ENCODE measurements around the gene ANXA10. TPM values are rescaled to one million over a fixed set of nuclear protein-coding genes. Genes with fewer than 3 reads are reported as not detected.

ANXA10 gene
- total and polyA plus RNA-seq, 2 experiments from 2014 or later = not detected

DNA sequence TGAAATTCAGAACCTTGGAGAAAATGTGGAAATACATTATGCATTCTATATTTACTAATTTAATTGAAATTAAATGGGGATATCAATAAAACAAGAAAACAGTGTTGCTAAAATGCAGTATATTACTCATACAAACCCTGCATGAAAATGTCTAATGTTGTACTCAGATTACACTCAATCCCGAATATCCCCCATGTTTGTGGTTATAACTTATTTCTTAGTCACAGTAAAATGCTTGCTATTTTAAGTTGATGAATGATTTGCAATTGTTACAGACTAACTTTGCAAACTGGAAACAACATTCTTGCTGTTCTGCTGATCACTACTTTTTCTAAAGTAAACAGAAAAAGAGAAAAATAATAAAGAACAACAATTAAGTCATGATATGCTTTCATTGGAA is 33.1 kb upstream of the ANXA10 start:
- TF ChIP-seq, protein P1, sequence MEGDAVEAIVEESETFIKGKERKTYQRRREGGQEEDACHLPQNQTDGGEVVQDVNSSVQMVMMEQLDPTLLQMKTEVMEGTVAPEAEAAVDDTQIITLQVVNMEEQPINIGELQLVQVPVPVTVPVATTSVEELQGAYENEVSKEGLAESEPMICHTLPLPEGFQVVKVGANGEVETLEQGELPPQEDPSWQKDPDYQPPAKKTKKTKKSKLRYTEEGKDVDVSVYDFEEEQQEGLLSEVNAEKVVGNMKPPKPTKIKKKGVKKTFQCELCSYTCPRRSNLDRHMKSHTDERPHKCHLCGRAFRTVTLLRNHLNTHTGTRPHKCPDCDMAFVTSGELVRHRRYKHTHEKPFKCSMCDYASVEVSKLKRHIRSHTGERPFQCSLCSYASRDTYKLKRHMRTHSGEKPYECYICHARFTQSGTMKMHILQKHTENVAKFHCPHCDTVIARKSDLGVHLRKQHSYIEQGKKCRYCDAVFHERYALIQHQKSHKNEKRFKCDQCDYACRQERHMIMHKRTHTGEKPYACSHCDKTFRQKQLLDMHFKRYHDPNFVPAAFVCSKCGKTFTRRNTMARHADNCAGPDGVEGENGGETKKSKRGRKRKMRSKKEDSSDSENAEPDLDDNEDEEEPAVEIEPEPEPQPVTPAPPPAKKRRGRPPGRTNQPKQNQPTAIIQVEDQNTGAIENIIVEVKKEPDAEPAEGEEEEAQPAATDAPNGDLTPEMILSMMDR (IDR thresholded peaks at IDR 0.05; ENCODE audit: low read depth, low read length) = no peak
- H3K27me3 ChIP-seq = no peaks in the 10 kb centered on the region
- peak in 1 of 2 donors; percentile 33 for DNase-seq (ENCODE audit: low read depth in 1 of 2, low spot score in 1 of 2)
- no peak overlapping the region for H3K27ac ChIP-seq
- no peak overlapping the region for H3K4me3 ChIP-seq
- no peaks in the 10 kb centered on the region for H3K36me3 ChIP-seq
- H3K9me3 ChIP-seq (ENCODE audit: low read depth) = no peaks in the 10 kb centered on the region
- H3K4me1 ChIP-seq (ENCODE audit: low read depth) = no peaks in the 10 kb centered on the region

GRCh38 chr4:168063031-168063430 is 29.3 kb upstream of the ANXA10 start:
- Histone ChIP-seq H3K9me3 (ENCODE audit: low read depth) (no peaks in the 10 kb centered on the region), H3K36me3 (no peaks in the 10 kb centered on the region), H3K4me3 (no peak overlapping the region), H3K4me1 (ENCODE audit: low read depth) (no peaks in the 10 kb centered on the region), H3K27me3 (no peaks in the 10 kb centered on the region), H3K27ac (no peak overlapping the region)
- DNase-seq (ENCODE audit: low read depth in 1 of 2, low spot score in 1 of 2) = peak in 1 of 2 donors; percentile 3
- TF ChIP-seq, protein P1 (IDR thresholded peaks at IDR 0.05; ENCODE audit: low read depth, low read length) = no peak

DNA sequence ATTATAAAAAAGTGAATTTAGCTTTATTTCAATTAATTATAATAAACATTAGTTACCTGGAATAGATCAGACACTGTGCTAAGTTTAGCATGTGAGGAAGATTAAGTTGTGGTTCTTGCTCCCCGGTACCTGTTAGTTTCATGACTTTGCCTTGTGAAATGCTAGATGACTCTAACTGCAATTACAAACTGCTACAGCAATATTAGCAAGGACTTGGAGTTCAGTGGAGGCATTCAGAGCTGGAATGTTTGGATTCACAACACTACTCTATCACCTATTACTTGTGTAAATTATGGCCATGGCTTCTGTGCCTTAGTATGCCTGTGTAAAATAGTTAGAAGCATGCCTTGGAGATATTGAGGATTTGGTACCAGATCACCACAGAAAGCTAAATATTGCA is 21.4 kb upstream of the ANXA10 start:
- Histone ChIP-seq H3K27ac (no peak overlapping the region), H3K27me3 (no peaks in the 10 kb centered on the region), H3K36me3 (no peaks in the 10 kb centered on the region), H3K4me3 (no peak overlapping the region), H3K9me3 (ENCODE audit: low read depth) (no peaks in the 10 kb centered on the region), H3K4me1 (ENCODE audit: low read depth) (no peaks in the 10 kb centered on the region)
- DNase-seq (ENCODE audit: low read depth in 1 of 2, low spot score in 1 of 2) = peak in 1 of 2 donors; percentile 2
- TF ChIP-seq, protein P1 (IDR thresholded peaks at IDR 0.05; ENCODE audit: low read depth, low read length) = no peak

DNA sequence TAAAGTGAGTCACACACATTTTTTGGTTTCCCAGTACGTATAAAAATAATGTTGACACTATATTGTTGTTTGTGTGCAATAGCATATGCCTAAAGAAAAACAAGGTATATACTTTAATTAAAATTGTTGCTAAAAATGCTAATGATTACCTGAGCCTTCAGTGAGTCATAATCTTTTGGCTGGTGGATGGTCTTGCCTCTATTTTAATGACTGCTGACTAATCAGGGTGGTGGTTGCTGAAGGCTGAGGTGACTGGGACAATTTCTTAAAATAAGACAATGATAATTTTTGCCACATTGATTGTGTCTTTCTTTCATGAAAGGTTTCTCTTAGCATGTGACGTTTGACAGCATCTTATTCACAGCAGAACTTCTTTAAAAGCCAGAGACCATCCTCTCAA is 21.0 kb upstream of the ANXA10 start:
- no peak for DNase-seq (ENCODE audit: low read depth in 1 of 2, low spot score in 1 of 2)
- Histone ChIP-seq H3K36me3 (no peaks in the 10 kb centered on the region), H3K27me3 (no peaks in the 10 kb centered on the region), H3K27ac (no peak overlapping the region), H3K9me3 (ENCODE audit: low read depth) (no peaks in the 10 kb centered on the region), H3K4me3 (no peak overlapping the region), H3K4me1 (ENCODE audit: low read depth) (no peaks in the 10 kb centered on the region)
- TF ChIP-seq, protein P1 (IDR thresholded peaks at IDR 0.05; ENCODE audit: low read depth, low read length) = no peak

- no peaks in the 10 kb centered on the region for H3K27me3 ChIP-seq
- TF ChIP-seq, protein P1 (IDR thresholded peaks at IDR 0.05; ENCODE audit: low read depth, low read length) = no peak
- H3K36me3 ChIP-seq = no peaks in the 10 kb centered on the region
- H3K9me3 ChIP-seq (ENCODE audit: low read depth) = no peaks in the 10 kb centered on the region
- no peak overlapping the region for H3K27ac ChIP-seq
- no peaks in the 10 kb centered on the region for H3K4me1 ChIP-seq (ENCODE audit: low read depth)
- no peak overlapping the region for H3K4me3 ChIP-seq
- DNase-seq (ENCODE audit: low read depth in 1 of 2, low spot score in 1 of 2) = no peak
Observed at GRCh38 chr4:168074861-168075260, 17.5 kb upstream of the ANXA10 start.
